Measurements from ENCODE around the gene DMRTB1.

The DMRTB1 gene

DNA sequence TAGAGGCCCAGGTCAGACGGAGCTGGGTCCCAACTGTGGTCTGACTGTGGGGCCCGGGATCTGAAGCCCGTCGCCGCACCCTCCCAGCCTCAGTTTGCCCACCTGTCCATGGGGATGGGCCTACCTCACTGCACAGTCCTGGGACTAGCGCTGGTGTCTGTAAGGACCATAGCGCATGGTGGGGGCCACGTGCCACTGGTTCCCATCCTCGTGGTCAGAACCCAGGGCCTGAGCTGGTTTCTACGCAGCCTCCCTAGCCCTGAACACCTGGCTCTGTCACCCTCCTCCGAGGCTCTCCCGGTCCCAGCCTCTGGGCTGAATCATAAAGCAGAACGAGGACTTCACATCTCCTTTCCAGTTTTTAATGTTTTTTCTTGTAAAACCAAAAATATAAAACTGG lies 46.7 kb downstream of the DMRTB1 start:
- Histone ChIP-seq H2AFZ (no peak overlapping the region), H3K27me3 (ENCODE audit: control insufficient read depth, insufficient read depth, low read length) (no peaks in the 10 kb centered on the region), H3K9me3 (ENCODE audit: control insufficient read depth, low read length) (no peaks in the 10 kb centered on the region), H3K4me1 (no peaks in the 10 kb centered on the region), H3K4me3 (ENCODE audit: low read depth, low read length) (no peak overlapping the region), H3K36me3 (ENCODE audit: control insufficient read depth, insufficient read depth, low read length) (no peaks in the 10 kb centered on the region), H3K9ac (no peak overlapping the region), H3K4me2 (ENCODE audit: low read length) (no peak overlapping the region), H3K79me2 (no peaks in the 10 kb centered on the region), H3K27ac (no peak overlapping the region)
- TF ChIP-seq, protein P1, sequence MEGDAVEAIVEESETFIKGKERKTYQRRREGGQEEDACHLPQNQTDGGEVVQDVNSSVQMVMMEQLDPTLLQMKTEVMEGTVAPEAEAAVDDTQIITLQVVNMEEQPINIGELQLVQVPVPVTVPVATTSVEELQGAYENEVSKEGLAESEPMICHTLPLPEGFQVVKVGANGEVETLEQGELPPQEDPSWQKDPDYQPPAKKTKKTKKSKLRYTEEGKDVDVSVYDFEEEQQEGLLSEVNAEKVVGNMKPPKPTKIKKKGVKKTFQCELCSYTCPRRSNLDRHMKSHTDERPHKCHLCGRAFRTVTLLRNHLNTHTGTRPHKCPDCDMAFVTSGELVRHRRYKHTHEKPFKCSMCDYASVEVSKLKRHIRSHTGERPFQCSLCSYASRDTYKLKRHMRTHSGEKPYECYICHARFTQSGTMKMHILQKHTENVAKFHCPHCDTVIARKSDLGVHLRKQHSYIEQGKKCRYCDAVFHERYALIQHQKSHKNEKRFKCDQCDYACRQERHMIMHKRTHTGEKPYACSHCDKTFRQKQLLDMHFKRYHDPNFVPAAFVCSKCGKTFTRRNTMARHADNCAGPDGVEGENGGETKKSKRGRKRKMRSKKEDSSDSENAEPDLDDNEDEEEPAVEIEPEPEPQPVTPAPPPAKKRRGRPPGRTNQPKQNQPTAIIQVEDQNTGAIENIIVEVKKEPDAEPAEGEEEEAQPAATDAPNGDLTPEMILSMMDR (IDR thresholded peaks at IDR 0.05), result no peak

DNA sequence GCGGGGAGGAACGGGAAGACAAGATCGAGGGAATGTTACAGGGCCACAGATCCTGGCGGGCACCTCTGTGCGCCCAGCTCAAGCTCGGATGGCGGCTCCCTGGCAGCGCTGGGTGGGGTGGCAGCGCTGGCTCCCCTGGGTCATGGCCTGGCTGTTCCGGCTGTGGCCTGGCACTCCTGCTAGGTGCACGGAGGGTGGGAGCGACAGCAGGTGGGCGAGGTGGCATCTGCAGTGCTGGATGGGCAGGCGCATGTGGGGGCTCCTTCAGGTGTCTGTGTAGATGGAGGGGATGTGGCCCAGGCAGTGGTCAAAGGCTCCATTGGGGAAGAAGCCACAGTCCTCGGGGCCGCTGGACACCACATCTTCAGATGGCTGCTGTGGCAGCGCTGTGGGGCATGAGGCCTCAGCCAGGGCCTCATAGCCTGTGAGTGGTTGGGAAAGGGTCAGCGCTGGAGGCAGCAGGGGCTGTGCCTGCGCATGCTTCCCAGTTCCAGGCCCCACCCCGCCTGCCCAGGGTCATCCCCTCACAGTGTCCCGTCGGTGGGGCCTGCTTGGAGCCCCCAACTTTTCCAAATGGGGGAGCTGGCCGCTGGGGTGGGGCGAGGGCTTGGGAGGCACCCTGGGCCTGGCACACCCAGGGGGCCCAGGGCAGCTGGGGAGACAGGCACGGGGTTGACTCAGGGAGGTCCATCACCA lies 47.3 kb downstream of the DMRTB1 start:
- H2AFZ ChIP-seq, result no peak overlapping the region
- no peaks in the 10 kb centered on the region for H3K9me3 ChIP-seq (ENCODE audit: control insufficient read depth, low read length)
- no peak overlapping the region for H3K4me2 ChIP-seq (ENCODE audit: low read length)
- H3K27me3 ChIP-seq (ENCODE audit: control insufficient read depth, insufficient read depth, low read length), result no peaks in the 10 kb centered on the region
- H3K27ac ChIP-seq, result no peak overlapping the region
- no peak overlapping the region for H3K4me3 ChIP-seq (ENCODE audit: low read depth, low read length)
- TF ChIP-seq, protein P1 (IDR thresholded peaks at IDR 0.05), result no peak
- no peaks in the 10 kb centered on the region for H3K36me3 ChIP-seq (ENCODE audit: control insufficient read depth, insufficient read depth, low read length)
- H3K9ac ChIP-seq, result no peak overlapping the region
- H3K79me2 ChIP-seq, result no peaks in the 10 kb centered on the region
- no peaks in the 10 kb centered on the region for H3K4me1 ChIP-seq

DNA sequence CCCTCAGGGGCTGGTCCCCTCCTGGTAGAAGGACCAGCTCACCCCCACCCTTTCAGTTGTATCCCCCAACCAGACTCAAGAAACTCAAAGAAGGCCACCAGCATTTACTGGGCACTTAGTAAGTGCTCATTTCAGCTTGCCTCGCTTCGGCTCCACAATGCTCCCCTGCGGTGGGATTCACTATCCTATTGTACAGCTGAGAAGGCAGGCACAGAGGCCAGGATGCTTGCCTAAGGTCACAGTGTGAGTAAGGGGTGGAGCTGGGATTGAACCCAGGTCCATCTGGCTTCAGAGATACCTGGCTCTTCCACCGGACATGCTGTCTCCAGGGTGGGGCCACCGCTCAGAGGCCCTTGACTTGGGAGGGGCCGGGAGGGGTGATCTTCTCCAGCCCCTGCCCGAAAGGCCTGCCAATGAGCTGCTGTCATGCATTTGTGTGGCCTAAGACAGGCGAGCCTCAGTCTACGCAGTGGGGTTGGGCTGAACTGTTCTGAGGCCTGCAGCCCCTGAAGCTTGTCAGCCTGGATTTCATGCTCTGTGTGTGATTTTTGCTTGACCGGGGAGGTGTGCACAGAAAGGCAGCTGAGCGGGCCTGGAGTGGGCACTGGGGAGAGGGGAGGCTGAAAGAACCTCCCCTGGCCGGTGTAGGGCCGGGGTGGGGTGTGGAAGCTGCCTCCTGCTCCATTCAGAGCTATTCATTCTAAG lies 48.1 kb downstream of the DMRTB1 start:
- Histone ChIP-seq H3K27me3 (ENCODE audit: control insufficient read depth, insufficient read depth, low read length) (no peaks in the 10 kb centered on the region), H3K4me2 (ENCODE audit: low read length) (no peak overlapping the region), H3K9ac (no peak overlapping the region), H3K4me3 (ENCODE audit: low read depth, low read length) (no peak overlapping the region), H3K4me1 (no peaks in the 10 kb centered on the region), H3K9me3 (ENCODE audit: control insufficient read depth, low read length) (no peaks in the 10 kb centered on the region), H2AFZ (no peak overlapping the region), H3K27ac (no peak overlapping the region), H3K36me3 (ENCODE audit: control insufficient read depth, insufficient read depth, low read length) (no peaks in the 10 kb centered on the region), H3K79me2 (no peaks in the 10 kb centered on the region)
- TF ChIP-seq, protein P1 (IDR thresholded peaks at IDR 0.05), result no peak

DNA sequence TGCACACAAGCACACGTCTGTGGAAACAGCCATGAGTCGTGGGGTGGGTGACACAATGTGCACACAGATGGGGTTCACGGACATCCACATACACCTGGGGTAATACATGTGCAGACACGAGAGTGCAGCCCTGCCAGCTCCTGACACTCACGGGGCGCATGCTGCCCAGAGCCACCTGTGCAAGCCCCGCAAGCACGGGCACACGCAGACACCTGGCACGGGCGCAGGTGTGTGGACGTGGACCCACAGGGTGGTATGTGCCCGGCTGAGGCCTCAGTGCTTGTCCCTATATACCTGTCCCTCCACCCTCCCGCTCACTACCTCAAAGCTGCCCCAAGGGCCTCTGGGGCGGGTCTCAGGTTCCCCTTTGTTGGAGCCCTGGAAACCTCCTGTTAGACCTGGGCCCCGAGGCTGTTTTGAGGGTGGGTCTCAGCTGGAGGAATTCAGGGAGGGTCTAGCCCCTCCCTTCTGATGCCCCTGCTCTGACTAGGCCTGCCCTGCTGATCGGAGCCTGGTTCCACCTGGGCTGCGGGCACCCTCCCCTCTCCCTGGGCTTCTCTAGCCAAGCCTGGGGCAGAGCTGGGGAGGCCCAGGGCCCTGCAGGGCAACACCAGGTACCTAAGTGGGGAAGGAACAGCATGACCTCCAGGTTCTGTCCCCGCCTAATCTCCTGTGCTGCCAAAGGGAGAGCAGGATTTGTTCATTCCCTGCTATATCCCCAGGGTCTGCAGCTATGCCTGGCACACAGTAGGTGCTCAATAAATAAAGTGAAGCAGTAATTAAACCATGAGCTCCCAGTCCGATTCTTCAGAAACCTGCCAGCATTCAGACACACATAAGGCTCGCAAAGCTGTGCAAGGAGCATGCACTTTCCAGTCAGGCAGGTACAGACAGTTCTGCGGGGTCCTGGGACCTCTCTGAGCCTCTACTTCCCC lies 49.1 kb downstream of the DMRTB1 start:
- H3K9ac ChIP-seq, result no peak overlapping the region
- H3K4me3 ChIP-seq (ENCODE audit: low read depth, low read length), result no peak overlapping the region
- no peak overlapping the region for H2AFZ ChIP-seq
- no peak overlapping the region for H3K27ac ChIP-seq
- no peaks in the 10 kb centered on the region for H3K9me3 ChIP-seq (ENCODE audit: control insufficient read depth, low read length)
- no peak overlapping the region for H3K4me2 ChIP-seq (ENCODE audit: low read length)
- no peaks in the 10 kb centered on the region for H3K27me3 ChIP-seq (ENCODE audit: control insufficient read depth, insufficient read depth, low read length)
- no peaks in the 10 kb centered on the region for H3K36me3 ChIP-seq (ENCODE audit: control insufficient read depth, insufficient read depth, low read length)
- no peaks in the 10 kb centered on the region for H3K4me1 ChIP-seq
- TF ChIP-seq, protein P1 (IDR thresholded peaks at IDR 0.05), result no peak
- H3K79me2 ChIP-seq, result no peaks in the 10 kb centered on the region

Data from parathyroid adenoma (tissue), 2 donors.